ENCODE results near the gene LUZP4.

- TF ChIP-seq CTCF (IDR thresholded peaks at IDR 0.05) (no peak), MAX (CRISPR knock-in tag; IDR thresholded peaks at IDR 0.05) (no peak)
Measured at GRCh38 chrX:115257711-115258110, 31.8 kb upstream of the LUZP4 start.

All from WTC11 (cell line).